ENCODE results near the gene BICRA.

The BICRA gene

DNA sequence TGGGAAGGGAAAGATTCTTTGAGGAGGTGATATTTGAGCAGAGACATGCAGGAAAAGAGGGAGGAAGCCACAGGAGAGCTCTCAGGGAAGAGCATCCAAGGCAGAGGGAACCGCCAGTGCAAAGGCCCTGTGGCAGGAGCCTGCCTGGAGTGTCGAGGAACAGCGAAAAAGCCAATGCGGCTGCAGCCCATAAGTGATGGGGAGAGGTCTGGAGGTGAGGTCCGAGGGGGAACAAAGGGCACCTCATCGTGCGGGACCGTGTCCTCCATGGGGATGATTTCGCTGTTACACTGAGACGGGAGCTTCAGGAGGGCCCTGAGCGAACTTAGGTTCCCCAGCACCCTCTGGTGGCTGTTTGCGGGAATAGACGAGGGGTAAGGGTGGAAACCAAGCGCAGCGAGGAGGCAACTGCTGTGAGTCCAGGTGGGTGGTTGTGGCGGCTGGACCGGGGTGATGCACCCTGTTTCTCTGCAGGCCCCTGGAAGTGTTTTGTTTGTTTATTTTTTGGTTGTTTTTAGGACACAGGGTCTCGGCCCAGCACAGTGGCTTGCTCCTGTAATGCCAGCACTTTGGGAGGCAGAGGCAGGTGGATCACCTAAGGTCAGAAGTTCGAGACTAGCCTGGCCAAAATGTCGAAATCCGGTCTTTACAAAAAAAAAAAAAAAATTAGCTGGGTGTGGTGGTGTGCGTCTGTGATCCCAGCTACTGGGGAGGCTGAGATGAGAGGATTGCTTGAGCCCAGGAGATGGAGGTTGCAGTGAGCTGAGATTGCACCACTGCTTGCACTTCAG is 98.4 kb downstream of the BICRA start:
- H2AFZ ChIP-seq (ENCODE audit: low read depth, low read length, severe bottlenecking), result no peak overlapping the region
- H4K20me1 ChIP-seq (ENCODE audit: low read depth, low read length), result no peaks in the 10 kb centered on the region
- H3K4me2 ChIP-seq (ENCODE audit: low read depth, low read length, poor library complexity, severe bottlenecking), result no peak overlapping the region
- no peak overlapping the region for H3K27ac ChIP-seq (ENCODE audit: low read depth, low read length)
- H3K9me2 ChIP-seq (replicated peaks; ENCODE audit: insufficient read depth, low read length), result no peaks in the 10 kb centered on the region
- no peak for TF ChIP-seq EZH2phosphoT487 (conservative IDR thresholded peaks at IDR 0.05; ENCODE audit: low read length)
- TF ChIP-seq, protein P1, sequence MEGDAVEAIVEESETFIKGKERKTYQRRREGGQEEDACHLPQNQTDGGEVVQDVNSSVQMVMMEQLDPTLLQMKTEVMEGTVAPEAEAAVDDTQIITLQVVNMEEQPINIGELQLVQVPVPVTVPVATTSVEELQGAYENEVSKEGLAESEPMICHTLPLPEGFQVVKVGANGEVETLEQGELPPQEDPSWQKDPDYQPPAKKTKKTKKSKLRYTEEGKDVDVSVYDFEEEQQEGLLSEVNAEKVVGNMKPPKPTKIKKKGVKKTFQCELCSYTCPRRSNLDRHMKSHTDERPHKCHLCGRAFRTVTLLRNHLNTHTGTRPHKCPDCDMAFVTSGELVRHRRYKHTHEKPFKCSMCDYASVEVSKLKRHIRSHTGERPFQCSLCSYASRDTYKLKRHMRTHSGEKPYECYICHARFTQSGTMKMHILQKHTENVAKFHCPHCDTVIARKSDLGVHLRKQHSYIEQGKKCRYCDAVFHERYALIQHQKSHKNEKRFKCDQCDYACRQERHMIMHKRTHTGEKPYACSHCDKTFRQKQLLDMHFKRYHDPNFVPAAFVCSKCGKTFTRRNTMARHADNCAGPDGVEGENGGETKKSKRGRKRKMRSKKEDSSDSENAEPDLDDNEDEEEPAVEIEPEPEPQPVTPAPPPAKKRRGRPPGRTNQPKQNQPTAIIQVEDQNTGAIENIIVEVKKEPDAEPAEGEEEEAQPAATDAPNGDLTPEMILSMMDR (IDR thresholded peaks at IDR 0.05; ENCODE audit: insufficient read depth, low read length, poor library complexity, severe bottlenecking), result peak; percentile 70
- H3K9ac ChIP-seq (ENCODE audit: low read length), result no peak overlapping the region
- no peaks in the 10 kb centered on the region for H3K27me3 ChIP-seq (ENCODE audit: low read length)
- no peaks in the 10 kb centered on the region for H3K36me3 ChIP-seq (ENCODE audit: low read length)
- no peaks in the 10 kb centered on the region for H3K9me3 ChIP-seq (ENCODE audit: insufficient read depth, low read length)
- no peaks in the 10 kb centered on the region for H3K79me2 ChIP-seq (ENCODE audit: insufficient read depth, low read length)
- no peaks in the 10 kb centered on the region for H3F3A ChIP-seq (ENCODE audit: insufficient read depth)
- no peak overlapping the region for H3K4me3 ChIP-seq (ENCODE audit: insufficient read depth, low read length, poor library complexity, severe bottlenecking)

DNA sequence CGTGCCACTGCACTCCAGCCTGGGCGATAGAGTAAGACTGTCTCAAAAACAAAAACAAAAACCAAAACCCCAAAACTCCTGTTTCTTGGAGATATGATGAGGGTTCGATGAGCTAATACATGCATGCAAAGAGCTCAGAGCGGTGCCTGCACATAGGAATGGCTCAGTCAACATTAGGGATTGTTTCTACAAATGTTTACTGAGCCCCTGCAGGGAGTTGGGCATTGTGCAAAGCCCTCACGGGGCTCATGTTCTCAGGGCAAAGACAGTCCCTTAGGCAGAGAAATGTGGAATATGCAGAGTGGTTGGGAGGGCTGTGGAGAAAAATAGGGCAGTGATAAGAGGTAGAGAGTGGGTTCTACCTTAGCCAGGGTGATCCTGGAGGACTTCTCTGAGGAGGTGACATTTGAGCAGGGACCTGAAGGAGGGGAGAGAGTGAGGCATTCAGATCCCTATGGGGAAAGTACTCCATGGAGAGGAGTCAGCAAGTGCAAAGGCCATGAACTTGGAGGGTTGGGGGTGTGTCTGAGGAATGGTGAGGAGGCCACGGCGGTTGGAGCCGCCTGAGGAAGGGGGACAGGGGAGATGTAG is 102.8 kb downstream of the BICRA start:
- Histone ChIP-seq H3K9me2 (replicated peaks; ENCODE audit: insufficient read depth, low read length) (no peaks in the 10 kb centered on the region), H2AFZ (ENCODE audit: low read depth, low read length, severe bottlenecking) (no peak overlapping the region), H3K36me3 (ENCODE audit: low read length) (no peaks in the 10 kb centered on the region), H3K27me3 (ENCODE audit: low read length) (no peaks in the 10 kb centered on the region), H3K4me2 (ENCODE audit: low read depth, low read length, poor library complexity, severe bottlenecking) (no peak overlapping the region), H3K9me3 (ENCODE audit: insufficient read depth, low read length) (no peaks in the 10 kb centered on the region), H3K4me3 (ENCODE audit: insufficient read depth, low read length, poor library complexity, severe bottlenecking) (no peak overlapping the region), H3K9ac (ENCODE audit: low read length) (no peak overlapping the region), H3K27ac (ENCODE audit: low read depth, low read length) (no peak overlapping the region), H3F3A (ENCODE audit: insufficient read depth) (no peaks in the 10 kb centered on the region), H3K79me2 (ENCODE audit: insufficient read depth, low read length) (no peaks in the 10 kb centered on the region), H4K20me1 (ENCODE audit: low read depth, low read length) (no peaks in the 10 kb centered on the region)
- TF ChIP-seq, protein P1 (IDR thresholded peaks at IDR 0.05; ENCODE audit: insufficient read depth, low read length, poor library complexity, severe bottlenecking), result no peak
- no peak for TF ChIP-seq EZH2phosphoT487 (conservative IDR thresholded peaks at IDR 0.05; ENCODE audit: low read length)

DNA sequence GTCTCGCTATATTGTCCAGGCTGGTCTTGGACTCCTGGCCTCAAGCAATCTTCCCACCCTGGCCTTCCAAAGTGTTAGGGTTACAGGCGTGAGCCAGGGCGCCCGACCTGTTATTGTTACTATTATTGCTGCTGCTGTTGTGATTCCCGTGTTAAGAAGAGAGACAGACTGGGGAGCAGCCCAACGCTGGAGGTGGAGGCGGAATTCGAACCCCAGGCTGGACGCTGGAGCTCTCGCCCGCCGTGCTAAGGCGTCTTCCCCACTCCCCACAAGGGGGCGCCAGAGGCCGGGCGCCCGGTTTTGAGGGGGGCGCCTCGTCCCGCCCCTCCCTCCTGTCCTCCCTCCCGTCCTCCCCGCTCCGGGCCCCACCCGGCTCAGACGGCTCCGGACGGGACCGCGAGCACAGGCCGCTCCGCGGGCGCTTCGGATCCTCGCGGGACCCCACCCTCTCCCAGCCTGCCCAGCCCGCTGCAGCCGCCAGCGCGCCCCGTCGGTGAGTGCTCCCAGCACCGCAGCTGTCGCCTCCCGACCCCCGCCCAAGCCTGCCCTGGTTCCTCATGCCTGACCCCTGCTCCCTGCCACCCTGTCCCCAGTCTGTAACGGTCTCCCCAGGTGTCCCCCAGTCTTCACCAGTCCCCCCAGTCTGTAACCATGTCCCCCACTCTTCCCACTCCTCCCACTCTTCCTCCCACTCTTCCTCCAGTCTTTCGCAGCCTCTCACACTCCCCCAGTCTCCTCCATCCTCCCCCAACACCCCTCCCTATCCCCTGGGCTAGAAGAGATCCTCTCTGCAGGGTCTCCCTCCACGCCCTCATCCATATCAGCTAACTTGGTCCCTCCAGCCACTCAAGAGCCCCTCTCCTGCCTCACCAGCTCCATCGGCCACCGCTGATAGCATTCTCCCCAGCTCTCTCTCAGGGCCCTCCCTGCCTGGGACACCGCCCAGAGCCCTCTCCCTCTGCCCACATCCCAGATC is 104.4 kb downstream of the BICRA start, which contains the start of gene EHD2:
EHD2 (plus strand) TSS at position 377 of the 976 bp plus-strand sequence. CDS start 3,191 bp downstream, outside the sequence.
- no peaks in the 10 kb centered on the region for H3F3A ChIP-seq (ENCODE audit: insufficient read depth)
- TF ChIP-seq, protein P1 (IDR thresholded peaks at IDR 0.05; ENCODE audit: insufficient read depth, low read length, poor library complexity, severe bottlenecking), result peak; percentile 53
- no peak for TF ChIP-seq EZH2phosphoT487 (conservative IDR thresholded peaks at IDR 0.05; ENCODE audit: low read length)
- H2AFZ ChIP-seq (ENCODE audit: low read depth, low read length, severe bottlenecking), result no peak within 1 kb of the TSS
- H3K4me2 ChIP-seq (ENCODE audit: low read depth, low read length, poor library complexity, severe bottlenecking), result no peak within 1 kb of the TSS
- no peaks in the 10 kb centered on the region for H3K36me3 ChIP-seq (ENCODE audit: low read length)
- no peak within 1 kb of the TSS for H3K9ac ChIP-seq (ENCODE audit: low read length)
- H4K20me1 ChIP-seq (ENCODE audit: low read depth, low read length), result no peaks in the 10 kb centered on the region
- H3K79me2 ChIP-seq (ENCODE audit: insufficient read depth, low read length), result no peaks in the 10 kb centered on the region
- no peak within 1 kb of the TSS for H3K4me3 ChIP-seq (ENCODE audit: insufficient read depth, low read length, poor library complexity, severe bottlenecking)
- no peaks in the 10 kb centered on the region for H3K9me2 ChIP-seq (replicated peaks; ENCODE audit: insufficient read depth, low read length)
- no peaks in the 10 kb centered on the region for H3K27me3 ChIP-seq (ENCODE audit: low read length)
- H3K9me3 ChIP-seq (ENCODE audit: insufficient read depth, low read length), result no peaks in the 10 kb centered on the region
- no peak within 1 kb of the TSS for H3K27ac ChIP-seq (ENCODE audit: low read depth, low read length)
